GM18517 (cell line): ENCODE measurements around the gene COG2.
A peak's percentile ranks its signal among the peaks of the same experiment; 100 is the strongest.
"Not testable (repeated sequence)": the region's sequence is repeated elsewhere in the genome, so short reads cannot be mapped to it uniquely, and the experiment has no call there.

Experiments used
- ATAC-seq: cut with Tn5 transposase; IDR thresholded peaks from one replicate; pipeline ENCODE4 v1.9.1; 2021; ENCODE audit warnings: mild to moderate bottlenecking, moderate library complexity; ENCODE audit not compliant: unreplicated experiment

The COG2 gene

GRCh38 chr1:230642263-230642959 lies at the start of gene COG2:
COG2 (plus strand) TSS chr1:230642481; CDS start chr1:230642607, 126 bp downstream.
- ATAC-seq: peak; percentile 94

GRCh38 chr1:230592848-230593414 lies 49.4 kb upstream of the COG2 start:
- no peak for ATAC-seq

- no peak for ATAC-seq
Measured at GRCh38 chr1:230594214-230594773, 48.0 kb upstream of the COG2 start.

GRCh38 chr1:230595181-230595580 lies 47.1 kb upstream of the COG2 start:
- ATAC-seq: no peak

GRCh38 chr1:230596306-230596705 lies 46.0 kb upstream of the COG2 start:
- ATAC-seq: no peak

- no peak for ATAC-seq
Measured at GRCh38 chr1:230598745-230599144, 43.5 kb upstream of the COG2 start.

- no peak for ATAC-seq
Measured at GRCh38 chr1:230599926-230600656, 42.2 kb upstream of the COG2 start.

GRCh38 chr1:230600657-230601400 lies 41.5 kb upstream of the COG2 start:
- not testable (repeated sequence) for ATAC-seq

GRCh38 chr1:230609208-230609607 lies 33.1 kb upstream of the COG2 start:
- ATAC-seq: no peak

GRCh38 chr1:230610589-230610988 lies 31.7 kb upstream of the COG2 start:
- ATAC-seq: no peak

GRCh38 chr1:230611128-230611877 lies 31.0 kb upstream of the COG2 start:
- no peak for ATAC-seq

GRCh38 chr1:230611878-230612235 lies 30.4 kb upstream of the COG2 start:
- ATAC-seq: no peak

- no peak for ATAC-seq
Measured at GRCh38 chr1:230612651-230613050, 29.6 kb upstream of the COG2 start.

GRCh38 chr1:230614121-230614520 lies 28.2 kb upstream of the COG2 start:
- no peak for ATAC-seq

GRCh38 chr1:230618537-230618936 lies 23.7 kb upstream of the COG2 start:
- ATAC-seq: no peak

- ATAC-seq: no peak
Measured at GRCh38 chr1:230620649-230621323, 21.5 kb upstream of the COG2 start.

GRCh38 chr1:230621324-230622030 lies 20.8 kb upstream of the COG2 start:
- ATAC-seq: no peak

GRCh38 chr1:230622151-230622550 lies 20.1 kb upstream of the COG2 start:
- no peak for ATAC-seq

GRCh38 chr1:230624097-230624713 lies 18.1 kb upstream of the COG2 start:
- no peak for ATAC-seq
